HG03378 (cell line): ENCODE measurements around the gene PRB4.
"Not testable (repeated sequence)": the region's sequence is repeated elsewhere in the genome, so short reads cannot be mapped to it uniquely, and the experiment has no call there.

Experiments
- ATAC-seq: cut with Tn5 transposase; IDR thresholded peaks from one replicate; pipeline ENCODE4 v1.9.1; 2021; ENCODE audit warnings: mild to moderate bottlenecking, moderate library complexity; ENCODE audit not compliant: unreplicated experiment

Gene PRB4

DNA sequence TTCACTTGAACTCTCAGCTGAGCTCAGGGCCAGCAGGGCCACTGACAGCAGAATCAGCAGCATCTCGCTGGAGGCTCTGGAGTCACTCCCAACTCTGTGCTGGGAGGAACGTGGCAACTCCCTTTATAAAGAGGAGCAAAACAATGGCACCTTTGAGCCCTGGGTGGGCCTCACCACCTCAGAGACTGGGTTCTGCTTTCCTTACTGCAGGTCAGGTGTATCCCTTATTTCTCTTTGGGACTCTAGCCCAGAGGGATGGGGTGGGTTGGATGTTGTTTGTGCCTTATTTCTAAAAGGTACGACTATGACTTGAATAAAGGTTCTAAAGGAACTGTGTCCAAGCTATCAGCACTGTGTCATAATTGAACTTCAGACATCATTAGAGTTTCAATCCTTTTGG lies at the start of gene PRB4:
TSS of gene PRB4 (minus strand) at position 101 of the 400 bp plus-strand sequence. CDS start at position 63, 38 bp downstream.
- ATAC-seq: no peak

GRCh38 chr12:11351736-11352135 lies 41.5 kb upstream of the PRB4 start:
- ATAC-seq: not testable (repeated sequence)

- no peak for ATAC-seq
Observed at GRCh38 chr12:11348439-11348838, 38.2 kb upstream of the PRB4 start.

DNA sequence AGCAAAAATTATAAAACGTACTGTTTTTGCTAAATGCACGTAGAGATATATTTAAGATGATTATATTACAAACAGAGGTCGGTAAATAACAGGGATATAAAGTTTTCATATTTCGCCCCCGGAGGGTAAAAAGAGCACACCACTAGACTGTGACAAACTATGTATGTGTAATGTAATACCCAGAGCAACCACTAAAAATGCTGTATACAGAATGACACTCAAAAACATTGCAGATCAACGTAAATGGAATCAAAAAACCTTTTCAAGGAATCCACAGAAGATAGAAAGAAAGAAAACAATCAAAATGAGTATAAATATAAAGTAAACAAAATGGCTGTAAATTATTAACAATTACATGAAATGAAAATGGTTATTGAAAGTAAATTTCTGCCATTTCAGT lies 37.6 kb upstream of the PRB4 start:
- no peak for ATAC-seq

DNA sequence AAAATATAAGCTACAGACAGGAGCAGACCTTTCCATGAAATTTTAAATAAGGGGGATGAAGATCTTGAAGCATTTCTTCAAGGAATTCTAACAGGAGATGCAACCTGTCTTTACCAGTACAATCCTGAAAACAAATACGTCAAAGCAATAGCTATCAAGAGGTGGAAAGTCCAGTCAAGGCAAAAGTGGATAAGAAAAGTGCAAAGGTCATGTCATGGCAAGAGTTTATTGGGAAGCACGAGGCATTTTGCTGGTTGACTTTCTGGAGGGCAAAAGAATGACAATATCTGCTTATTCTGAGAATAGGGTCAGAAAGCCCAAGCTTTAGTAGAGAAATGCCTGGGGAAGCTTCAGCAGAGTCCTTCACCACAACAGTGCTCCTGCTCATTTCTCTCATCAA lies 34.3 kb upstream of the PRB4 start:
- ATAC-seq: no peak

GRCh38 chr12:11324426-11324825 lies 14.2 kb upstream of the PRB4 start:
- no peak for ATAC-seq

DNA sequence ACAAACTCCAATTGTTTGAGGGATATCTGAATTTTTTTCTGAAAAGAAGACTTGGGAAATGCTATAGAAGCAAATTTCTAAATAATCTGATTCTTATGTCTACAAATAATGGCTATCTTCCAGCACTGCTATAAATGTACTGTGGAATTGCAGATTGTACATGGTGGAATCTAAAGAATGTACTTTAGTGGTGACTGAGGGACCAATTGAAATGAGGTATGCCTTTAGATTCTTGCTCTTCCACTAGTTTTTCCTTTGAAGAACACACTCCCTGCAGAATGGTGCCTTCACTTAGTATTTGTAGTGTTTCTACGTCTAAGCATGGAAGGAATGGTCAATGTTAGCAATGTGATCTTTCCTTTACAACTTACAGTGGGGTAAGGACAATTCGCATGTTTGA lies 11.7 kb upstream of the PRB4 start:
- no peak for ATAC-seq

DNA sequence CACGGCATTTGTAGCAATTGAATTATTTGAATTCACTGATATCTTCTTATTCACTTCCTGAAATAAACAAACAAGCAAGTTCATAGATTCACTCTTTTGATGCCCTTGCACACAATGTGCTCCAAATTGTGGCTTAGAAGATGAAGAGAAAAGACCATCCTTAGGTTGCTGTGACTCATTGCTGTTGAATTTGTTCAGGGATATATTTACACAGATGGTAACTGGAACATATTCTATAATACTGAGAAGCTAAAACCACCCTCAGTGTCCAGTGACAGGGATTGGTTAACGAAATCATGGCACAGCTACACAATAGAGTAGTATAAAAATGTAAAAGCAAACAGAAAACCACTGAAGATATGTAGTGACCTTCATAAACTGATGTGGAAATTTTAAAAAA lies 3.1 kb downstream of the PRB4 start:
- no peak for ATAC-seq

DNA sequence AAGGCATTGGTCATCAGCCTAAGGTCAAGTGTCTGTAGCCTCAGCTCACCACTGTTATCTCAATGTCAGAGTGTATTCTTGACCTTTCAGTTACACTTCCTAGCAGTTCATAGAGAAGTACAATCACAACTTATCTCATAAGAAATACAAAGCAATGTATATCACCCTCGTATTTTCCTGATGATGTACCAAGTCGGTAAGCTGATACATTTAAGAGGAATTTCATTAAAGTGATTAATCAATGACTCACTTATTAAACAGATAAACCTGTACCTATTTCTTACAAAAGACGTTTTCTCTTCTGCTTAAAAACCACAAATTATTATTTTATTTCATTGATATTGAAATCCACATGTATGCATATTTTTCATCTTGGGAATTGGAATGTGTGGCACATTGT lies 36.8 kb downstream of the PRB4 start:
- no peak for ATAC-seq

DNA sequence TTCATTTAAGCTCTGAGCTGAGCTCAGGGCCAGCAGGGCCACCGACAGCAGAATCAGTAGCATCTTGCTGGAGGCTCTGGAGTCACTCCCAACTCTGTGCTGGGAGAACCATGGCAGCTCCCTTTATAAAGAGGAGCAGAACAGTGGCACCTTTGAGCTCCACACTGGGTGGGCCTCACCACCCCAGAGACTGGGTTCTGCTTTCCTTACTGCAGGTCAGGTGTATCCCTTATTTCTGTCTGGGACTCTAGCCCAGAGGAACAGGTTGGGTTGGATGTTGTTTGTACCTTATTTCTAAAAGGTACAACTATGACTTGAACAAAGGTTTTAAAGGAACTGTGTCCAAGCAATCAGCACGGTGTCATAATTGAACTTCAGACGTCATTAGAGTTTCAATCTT lies 40.6 kb downstream of the PRB4 start, which contains the start of gene PRB3:
TSS of gene PRB3 (minus strand) at position 101 of the 400 bp plus-strand sequence. CDS start at position 63, 38 bp downstream.
- no peak for ATAC-seq

DNA sequence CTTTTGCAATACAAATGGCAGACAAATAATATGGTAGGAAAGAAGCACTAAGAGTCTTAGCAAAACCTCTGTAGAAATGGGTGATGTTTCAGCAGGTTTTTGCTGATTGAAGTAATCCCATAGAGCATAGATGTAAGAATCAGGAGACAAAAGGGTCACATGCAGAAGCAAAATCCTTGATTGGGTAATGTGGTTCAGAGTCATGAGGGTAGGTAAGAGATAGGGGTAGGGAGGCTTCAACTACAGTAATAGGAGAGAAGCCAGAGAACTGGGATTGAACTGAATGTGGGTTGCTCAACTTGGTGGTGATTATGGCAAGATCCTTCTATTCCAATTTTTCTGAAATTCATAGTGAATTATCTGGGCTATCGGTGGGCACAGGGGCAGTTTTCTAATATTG lies 45.7 kb downstream of the PRB4 start:
- no peak for ATAC-seq
